ENCODE data around the gene SAMSN1.
"Not testable (repeated sequence)": the region's sequence is repeated elsewhere in the genome, so short reads cannot be mapped to it uniquely, and the experiment has no call there.

Gene SAMSN1

GRCh38 chr21:14553422-14553821 lies 7.3 kb upstream of the SAMSN1 start:
- H3K4me3 ChIP-seq (ENCODE audit: low read depth, low read length): no peak overlapping the region
- TF ChIP-seq CTCF (IDR thresholded peaks at IDR 0.05; ENCODE audit: borderline replicate concordance, insufficient read depth, low read depth, low read length): no peak

- no peak overlapping the region for H3K4me3 ChIP-seq (ENCODE audit: low read depth, low read length)
- no peak for TF ChIP-seq CTCF (IDR thresholded peaks at IDR 0.05; ENCODE audit: borderline replicate concordance, insufficient read depth, low read depth, low read length)
These were observed 5.6 kb upstream of the SAMSN1 start for GRCh38 chr21:14551741-14552140.

- H3K4me3 ChIP-seq (ENCODE audit: low read depth, low read length): no peak overlapping the region
- no peak for TF ChIP-seq CTCF (IDR thresholded peaks at IDR 0.05; ENCODE audit: borderline replicate concordance, insufficient read depth, low read depth, low read length)
These were observed 4.0 kb upstream of the SAMSN1 start for GRCh38 chr21:14550135-14550534.

- H3K4me3 ChIP-seq (ENCODE audit: low read depth, low read length): no peak overlapping the region
- no peak for TF ChIP-seq CTCF (IDR thresholded peaks at IDR 0.05; ENCODE audit: borderline replicate concordance, insufficient read depth, low read depth, low read length)
These were observed 2.7 kb upstream of the SAMSN1 start for GRCh38 chr21:14548779-14549178.

GRCh38 chr21:14547834-14548513 lies 1.9 kb upstream of the SAMSN1 start:
- no peak for TF ChIP-seq CTCF (IDR thresholded peaks at IDR 0.05; ENCODE audit: borderline replicate concordance, insufficient read depth, low read depth, low read length)
- H3K4me3 ChIP-seq (ENCODE audit: low read depth, low read length): no peak overlapping the region

- H3K4me3 ChIP-seq (ENCODE audit: low read depth, low read length): not testable (repeated sequence)
These were observed 604 bp upstream of the SAMSN1 start for GRCh38 chr21:14546719-14547118.

- H3K4me3 ChIP-seq (ENCODE audit: low read depth, low read length): peak overlapping the region; percentile 55
These were observed 2.1 kb downstream of the SAMSN1 start for GRCh38 chr21:14543983-14544382.

More at GRCh38 chr21:14543983-14544382, 2.1 kb downstream of the SAMSN1 start:
- TF ChIP-seq CTCF (IDR thresholded peaks at IDR 0.05; ENCODE audit: borderline replicate concordance, insufficient read depth, low read depth, low read length): no peak

Data from GM12875 (cell line).